H1 (cell line): ENCODE data around the gene ARMC9. TPM values are rescaled to one million over a fixed set of nuclear protein-coding genes. Genes with fewer than 3 reads are reported as not detected.

Experiments
- CTCF ChIA-PET: fragments of 300-600 bp; sonication (Branson Sonifier 250); formaldehyde crosslinking; loops from one replicate; lab custom pipeline; 2021; ENCODE audit not compliant: partially characterized antibody; lab: Charles Lee
- POLR2A ChIA-PET: fragments of 300-600 bp; sonication (Branson Sonifier 250); formaldehyde crosslinking; loops from one replicate; lab custom pipeline; 2021; ENCODE audit warnings: inconsistent platforms; ENCODE audit not compliant: partially characterized antibody; lab: Charles Lee
- DNase-seq, 2 experiments: peaks; one replicate each; pipeline versions ENCODE4 v3.0.0 to v3.0.0-alpha.2; 2010 to 2022; ENCODE audit warnings: low spot score in 2 of 2, low read depth in 1 of 2, mixed read lengths in 1 of 2
- FAIRE-seq: peaks from 2 replicates; lab custom pipeline; 2011; peaks lifted over from hg19 to GRCh38; lab: Jason Lieb, UNC
- H2AFZ ChIP-seq: 2 replicates; pipeline ENCODE4 v1.8.1; 2012; ENCODE audit warnings: low read length, inconsistent platforms
- H2AK5ac ChIP-seq: 2 replicates; pipeline ENCODE4 v1.6.1; 2013; ENCODE audit warnings: low read depth, low read length
- H2BK120ac ChIP-seq: replicated peaks from 2 replicates; pipeline ENCODE3; 2013; ENCODE audit warnings: low read depth, low read length, inconsistent platforms
- H2BK12ac ChIP-seq: 2 replicates; pipeline ENCODE4 v1.6.1; 2013; ENCODE audit warnings: low read depth, low read length
- H2BK15ac ChIP-seq: 2 replicates; pipeline ENCODE4 v1.6.1; 2013; ENCODE audit warnings: low read length
- H2BK20ac ChIP-seq: 2 replicates; pipeline ENCODE4 v1.6.1; 2013; ENCODE audit warnings: low read length
- H2BK5ac ChIP-seq: 2 replicates; pipeline ENCODE4 v1.6.1; 2013; ENCODE audit warnings: low read depth, low read length
- H3K14ac ChIP-seq: 2 replicates; pipeline ENCODE4 v1.6.1; 2013; ENCODE audit warnings: inconsistent platforms; ENCODE audit not compliant: insufficient read length
- H3K18ac ChIP-seq: 2 replicates; pipeline ENCODE4 v1.6.1; 2013; ENCODE audit warnings: low read length; ENCODE audit errors: extremely low read depth
- H3K23ac ChIP-seq: 2 replicates; pipeline ENCODE4 v1.6.1; 2013; ENCODE audit warnings: inconsistent platforms; ENCODE audit not compliant: insufficient read length
- H3K23me2 ChIP-seq: 2 replicates; pipeline ENCODE4 v1.6.1; 2013; ENCODE audit warnings: low read depth, low read length
- H3K27ac ChIP-seq: 2 replicates; pipeline ENCODE4 v1.6.1; 2011; ENCODE audit warnings: low read depth, low read length, inconsistent platforms
- H3K27me3 ChIP-seq, 4 experiments: replicated peaks in 1 of 4; 1 replicate in 1 of 4; 2 replicates in 3 of 4; pipeline versions ENCODE4 v1.6.1 to v1.8.1; 2011 to 2013; ENCODE audit warnings: low read length in 3 of 4, mild to moderate bottlenecking in 3 of 4, inconsistent platforms in 2 of 4, mixed read lengths in 2 of 4, moderate library complexity in 1 of 4; ENCODE audit not compliant: control insufficient read depth in 3 of 4, insufficient read depth in 3 of 4; ENCODE audit errors: extremely low read depth in 1 of 4
- H3K36me3 ChIP-seq, 4 experiments: 2 replicates each; pipeline versions ENCODE4 v1.6.1 to v1.8.1; 2011 to 2013; ENCODE audit warnings: mild to moderate bottlenecking in 4 of 4, low read length in 3 of 4, moderate library complexity in 2 of 4, control low read depth in 1 of 4, inconsistent platforms in 1 of 4; ENCODE audit not compliant: insufficient read depth in 4 of 4, control insufficient read depth in 2 of 4
- H3K4ac ChIP-seq: replicated peaks from 2 replicates; pipeline ENCODE3; 2013; ENCODE audit warnings: low read length, low read depth, mixed read lengths, inconsistent platforms; ENCODE audit not compliant: insufficient read length
- H3K4me1 ChIP-seq, 4 experiments: replicated peaks in 1 of 4; 1 replicate in 1 of 4; 2 replicates in 3 of 4; pipeline versions ENCODE4 v1.6.1 to v1.8.1; 2011 to 2013; ENCODE audit warnings: low read length in 3 of 4, inconsistent platforms in 2 of 4, mixed read lengths in 1 of 4; ENCODE audit not compliant: insufficient read depth in 4 of 4, control insufficient read depth in 3 of 4
- H3K4me2 ChIP-seq, 2 experiments: 2 replicates each; pipeline versions ENCODE4 v1.6.1 to v1.8.1; 2011 to 2013; ENCODE audit warnings: low read depth in 2 of 2, low read length in 2 of 2, control low read depth in 1 of 2, inconsistent platforms in 1 of 2, mild to moderate bottlenecking in 1 of 2; ENCODE audit not compliant: insufficient read depth in 1 of 2
- H3K4me3 ChIP-seq, 4 experiments: fragments of 200-600, 300-600 bp in 1 of 4; sonication (generic), shearing (Covaris generic), sonication (Bioruptor Twin) in 1 of 4; 2 replicates each; pipeline versions ENCODE4 v1.5.1 to v1.8.1; 2011 to 2016; ENCODE audit warnings: low read length in 4 of 4, low read depth in 3 of 4, control low read depth in 2 of 4, inconsistent platforms in 2 of 4, mild to moderate bottlenecking in 2 of 4, mixed read lengths in 1 of 4, moderate library complexity in 1 of 4; ENCODE audit not compliant: insufficient read depth in 2 of 4; ENCODE audit errors: extremely low read depth in 1 of 4
- H3K56ac ChIP-seq: replicated peaks from 2 replicates; pipeline ENCODE3; 2013; ENCODE audit warnings: low read depth, mild to moderate bottlenecking, mixed read lengths, low read length, inconsistent platforms; ENCODE audit not compliant: insufficient read length
- H3K79me1 ChIP-seq: 2 replicates; pipeline ENCODE4 v1.6.1; 2013; ENCODE audit warnings: low read depth, low read length, control low read depth
- H3K79me2 ChIP-seq, 2 experiments: 2 replicates each; pipeline versions ENCODE4 v1.6.1 to v1.8.1; 2012 to 2013; ENCODE audit warnings: low read length in 2 of 2, mild to moderate bottlenecking in 2 of 2, inconsistent platforms in 1 of 2; ENCODE audit not compliant: insufficient read depth in 2 of 2, control insufficient read depth in 1 of 2
- H3K9ac ChIP-seq, 4 experiments: replicated peaks in 1 of 4; 1 replicate in 1 of 4; 2 replicates in 3 of 4; pipeline versions ENCODE4 v1.6.1 to v1.8.1; 2011 to 2013; ENCODE audit warnings: low read depth in 3 of 4, low read length in 3 of 4, control low read depth in 2 of 4, mild to moderate bottlenecking in 2 of 4, moderate library complexity in 2 of 4, inconsistent platforms in 1 of 4; ENCODE audit errors: extremely low read depth in 1 of 4
- H3K9me3 ChIP-seq, 2 experiments: 2 replicates each; pipeline versions ENCODE4 v1.6.1 to v1.8.1; 2012 to 2013; ENCODE audit warnings: mild to moderate bottlenecking in 2 of 2, moderate library complexity in 2 of 2, control low read depth in 1 of 2, inconsistent platforms in 1 of 2, low read depth in 1 of 2, low read length in 1 of 2, mixed read lengths in 1 of 2; ENCODE audit not compliant: insufficient read depth in 2 of 2
- H4K20me1 ChIP-seq, 2 experiments: replicated peaks in 1 of 2; 2 replicates each; pipeline versions ENCODE3 to v1.8.1; 2011 to 2013; ENCODE audit warnings: inconsistent platforms in 2 of 2, low read length in 2 of 2, mild to moderate bottlenecking in 1 of 2; ENCODE audit not compliant: insufficient read depth in 2 of 2, control insufficient read depth in 1 of 2
- H4K5ac ChIP-seq: 2 replicates; pipeline ENCODE4 v1.6.1; 2013; ENCODE audit warnings: low read length, low read depth, mixed read lengths, inconsistent platforms; ENCODE audit not compliant: insufficient read length
- H4K8ac ChIP-seq: 2 replicates; pipeline ENCODE4 v1.8.0; 2013; ENCODE audit warnings: mild to moderate bottlenecking, moderate library complexity, low read length, inconsistent platforms; ENCODE audit not compliant: insufficient read depth; ENCODE audit errors: extremely low read depth
- H4K91ac ChIP-seq: replicated peaks from 2 replicates; pipeline ENCODE3; 2013; ENCODE audit warnings: low read length, mixed read lengths, inconsistent platforms; ENCODE audit not compliant: insufficient read length
- ASH2L ChIP-seq: fragments of 200-600, 300-600 bp; sonication (generic); IDR thresholded peaks from one replicate; pipeline ENCODE4 v1.7.1; 2017; ENCODE audit warnings: low read length
- BACH1 ChIP-seq: IDR thresholded peaks from 2 replicates; pipeline ENCODE4 v1.6.1; 2012; ENCODE audit warnings: low read length, improper control_type of control experiment
- BRCA1 ChIP-seq: IDR thresholded peaks from 2 replicates; pipeline ENCODE4 v1.6.1; 2012; ENCODE audit warnings: low read depth, low read length, improper control_type of control experiment
- CEBPB ChIP-seq: IDR thresholded peaks from 2 replicates; pipeline ENCODE4 v1.6.1; 2012; ENCODE audit warnings: low read depth, low read length
- JUND ChIP-seq: IDR thresholded peaks from 2 replicates; pipeline ENCODE4 v1.6.1; 2011; ENCODE audit warnings: mild to moderate bottlenecking, improper control_type of control experiment, low read length
- MAFK ChIP-seq: IDR thresholded peaks from 2 replicates; pipeline ENCODE4 v1.6.1; 2012; ENCODE audit warnings: low read depth, mild to moderate bottlenecking, improper control_type of control experiment, low read length
- NANOG ChIP-seq: IDR thresholded peaks from 2 replicates; pipeline ENCODE4 v1.6.1; 2011; ENCODE audit warnings: low read length, low read depth, mild to moderate bottlenecking, inconsistent platforms; ENCODE audit not compliant: insufficient read depth, poor library complexity, severe bottlenecking
- RNF2 ChIP-seq: fragments of 200-900, 300-1000 bp; sonication (generic); IDR thresholded peaks from 2 replicates; pipeline ENCODE4 v1.7.1; 2016; ENCODE audit warnings: borderline replicate concordance, low read depth, mild to moderate bottlenecking, antibody characterized with exemption, low read length; ENCODE audit not compliant: poor library complexity, severe bottlenecking; ENCODE audit errors: missing control alignments
- SAP30 ChIP-seq: fragments of 300-600 bp; sonication (generic); IDR thresholded peaks from 2 replicates; pipeline ENCODE4 v1.7.1; 2012; ENCODE audit warnings: low read length, moderate library complexity, mild to moderate bottlenecking, inconsistent platforms; ENCODE audit not compliant: insufficient read depth, insufficient replicate concordance
- SUZ12 ChIP-seq: fragments of 200-600 bp; sonication (generic); IDR thresholded peaks from 2 replicates; pipeline ENCODE4 v1.6.1; 2012; ENCODE audit warnings: mild to moderate bottlenecking, inconsistent platforms, low read length, moderate library complexity, mixed read lengths
- TBP ChIP-seq: IDR thresholded peaks from 2 replicates; pipeline ENCODE4 v1.6.1; 2011; ENCODE audit warnings: low read depth, low read length, improper control_type of control experiment
- WGBS, 2 experiments: shearing (Covaris generic) in 1 of 2; methylation state at CpG; one replicate each; pipeline versions ENCODE4 v1.1.6 to v1.1.7; 2013 to 2015; ENCODE audit warnings: low lambda C conversion rate in 2 of 2, mixed read lengths in 2 of 2, inconsistent platforms in 1 of 2, low coverage in 1 of 2, missing lambda C conversion rate in 1 of 2; ENCODE audit not compliant: insufficient replicate concordance in 2 of 2, insufficient coverage in 1 of 2, insufficient read length in 1 of 2; ENCODE audit errors: extremely low coverage in 1 of 2, missing lambda C conversion rate in 1 of 2; 5-methylcytosine and 5-hydroxymethylcytosine counted together
- polyA plus RNA-seq, 7 experiments: library from polyadenylated mRNA; depleted of rRNA in 3 of 7; stranded (reverse) in 5 of 7; unstranded in 2 of 7; fragments of >200 nt in 5 of 7; fragments of 200-250 nt in 2 of 7; gene quantifications; 1 replicate in 5 of 7; 2 replicates in 1 of 7; 4 replicates in 1 of 7; pipeline versions ENCODE4 v1.2.1 to v1.2.3, GENCODE V29; 2011 to 2013; ENCODE audit warnings: missing spikeins in 2 of 7, mixed read lengths in 2 of 7
- total RNA-seq: library from RNA; stranded (reverse); fragmentation: NEBNext Ultra II Directional; extraction: Animal tissue kit (Norgen Biotek cat#: 25700); gene quantifications from 2 replicates; pipeline ENCODE4 v1.2.1, GENCODE V29; 2021
- TF ChIP-seq, protein P1 (sequence below): IDR thresholded peaks from 2 replicates; pipeline ENCODE4 v1.6.1; 2011; ENCODE audit warnings: low read depth, mild to moderate bottlenecking, low read length; ENCODE audit not compliant: insufficient read depth

Gene ARMC9
- total and polyA plus RNA-seq, 2 of the 8 experiments (the other 6 are each of a cell fraction or from before 2014, with no cell fraction given), result 23.2 to 36.1 TPM

DNA sequence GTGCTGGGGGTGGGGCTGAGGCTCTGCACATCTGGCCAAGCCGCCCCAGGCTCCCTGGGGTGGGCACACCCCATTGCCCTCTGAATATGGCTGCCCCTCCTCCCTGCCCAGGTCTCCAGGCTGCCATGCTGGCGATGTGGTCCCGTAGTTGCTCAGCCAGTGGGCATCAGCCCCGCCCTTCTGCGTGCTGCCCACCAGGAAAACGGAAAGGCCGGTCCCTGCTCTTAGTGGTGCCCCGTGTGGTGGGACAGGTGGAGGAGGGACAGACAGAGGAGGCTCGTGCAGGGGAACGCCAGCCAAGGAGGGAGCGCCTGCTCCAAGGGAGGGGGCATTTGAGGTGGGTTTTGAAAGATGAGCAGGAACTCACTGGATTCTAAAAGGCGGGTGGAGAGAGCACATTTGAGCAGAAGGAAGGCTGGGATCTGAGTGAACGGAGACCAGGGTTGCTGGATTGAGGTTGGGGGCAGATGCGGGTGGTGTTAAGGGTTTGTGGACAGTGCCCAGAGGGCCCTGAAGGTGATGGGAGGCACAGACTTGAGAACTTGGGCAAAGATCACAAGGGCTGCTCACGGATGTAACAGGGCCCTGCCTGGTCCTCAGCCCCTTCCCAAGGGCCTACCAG is 190.4 kb downstream of the ARMC9 start:
- no peak overlapping the region for H2AFZ ChIP-seq
- FAIRE-seq, result no peak
- TF ChIP-seq RNF2, result no peak
- no peak for TF ChIP-seq SAP30
- no peak for TF ChIP-seq BRCA1
- TF ChIP-seq JUND, result no peak
- no peak for TF ChIP-seq NANOG
- no peak for TF ChIP-seq CEBPB
- no peak for TF ChIP-seq TBP
- TF ChIP-seq, protein P1, sequence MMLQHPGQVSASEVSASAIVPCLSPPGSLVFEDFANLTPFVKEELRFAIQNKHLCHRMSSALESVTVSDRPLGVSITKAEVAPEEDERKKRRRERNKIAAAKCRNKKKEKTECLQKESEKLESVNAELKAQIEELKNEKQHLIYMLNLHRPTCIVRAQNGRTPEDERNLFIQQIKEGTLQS, result no peak
- no peak for TF ChIP-seq MAFK
- TF ChIP-seq BACH1, result no peak
- no peak for TF ChIP-seq SUZ12
- TF ChIP-seq ASH2L, result no peak

More for the DNA sequence above, 190.4 kb downstream of the ARMC9 start:
- H3K36me3 ChIP-seq, result no peaks in the 10 kb centered on the region
- H4K20me1 ChIP-seq, result no peaks in the 10 kb centered on the region
- no peak overlapping the region for H3K9ac ChIP-seq
- DNase-seq, result no peak
- no peak overlapping the region for H3K4ac ChIP-seq
- no peak overlapping the region for H3K4me3 ChIP-seq
- POLR2A ChIA-PET, result interaction anchor here (0.6 to 2.2 kb wide), 4 partner anchors 8 to 89 kb away, joined by 3 to 6 read pairs (median 4); no protein-coding TSS in a partner anchor
- CTCF ChIA-PET, result interaction anchor here (1.0 to 29.5 kb wide), 6 partner anchors 9 to 91 kb away, joined by 3 to 617 read pairs (median 11); no protein-coding TSS in a partner anchor
- H3K79me1 ChIP-seq, result no peaks in the 10 kb centered on the region
- no peaks in the 10 kb centered on the region for H3K27me3 ChIP-seq
- no peak overlapping the region for H3K56ac ChIP-seq
- peak overlapping the region; percentile 52 for H2BK12ac ChIP-seq
- WGBS, 2 experiments, result 85% methylated on average over 14 of the region's 15 CpGs; no CpG with 5 or more reads in 1 of the 2 experiments
- no peak overlapping the region for H4K5ac ChIP-seq
- no peak overlapping the region for H3K27ac ChIP-seq
- peak overlapping the region; percentile 92; the same call in 1 of the 2 replicates for H2BK15ac ChIP-seq
- no peaks in the 10 kb centered on the region for H3K79me2 ChIP-seq
- no peaks in the 10 kb centered on the region; the same call in 1 of the 2 replicates for H3K23me2 ChIP-seq
- H3K9me3 ChIP-seq, result peaks cover 3% of the 10 kb centered on the region in 2 experiments; a peak in 1 of 4 replicates
- peak overlapping the region; percentile 82; the same call in 1 of the 2 replicates for H3K18ac ChIP-seq
- H3K4me2 ChIP-seq, result no peak overlapping the region
- H2AK5ac ChIP-seq, result peak overlapping the region; percentile 57
- peak overlapping the region; percentile 92 for H4K91ac ChIP-seq
- H3K14ac ChIP-seq, result no peak overlapping the region
- H2BK20ac ChIP-seq, result 0 out of 2 replicates have a peak overlapping the region, but pooled peaks have one; percentile 15
- peak overlapping the region; percentile 75; the same call in 1 of the 2 replicates for H2BK5ac ChIP-seq
- peaks cover 0 to 21% (median 13%) of the 10 kb centered on the region in 4 experiments; a peak in 6 of 7 replicates for H3K4me1 ChIP-seq
- no peak overlapping the region for H2BK120ac ChIP-seq
- H4K8ac ChIP-seq, result peak overlapping the region; percentile 81
- no peak overlapping the region for H3K23ac ChIP-seq
